AG04450 (cell line): ENCODE data around the gene CIB4. TPM values are rescaled to one million over a fixed set of nuclear protein-coding genes. Genes with fewer than 3 reads are reported as not detected.

Experiments
- CTCF ChIA-PET: fragments of 300-600, 350-600 bp; formaldehyde crosslinking; extraction: SDS; loops from one replicate; lab custom pipeline; 2022; ENCODE audit warnings: antibody characterized with exemption, inconsistent platforms; lab: Charles Lee
- POLR2A ChIA-PET: fragments of 350-600 bp; formaldehyde crosslinking; extraction: SDS; loops from one replicate; lab custom pipeline; 2021; ENCODE audit warnings: antibody characterized with exemption, inconsistent platforms; lab: Yijun Ruan, JAX
- DNase-seq: peaks from one replicate; pipeline ENCODE4 v3.0.0-alpha.2; 2011; ENCODE audit warnings: low read depth, low spot score
- H3K27ac ChIP-seq: one replicate; pipeline ENCODE4 v1.5.1; 2012; ENCODE audit warnings: low read depth, low read length, control low read depth
- H3K27me3 ChIP-seq: one replicate; pipeline ENCODE4 v1.6.0; 2012; ENCODE audit warnings: low read length; ENCODE audit not compliant: control insufficient read depth, insufficient read depth
- H3K4me3 ChIP-seq: 2 replicates; pipeline ENCODE4 v1.5.1; 2011; ENCODE audit warnings: mild to moderate bottlenecking, low read depth, low read length, control low read depth
- H3K9me3 ChIP-seq: 2 replicates; pipeline ENCODE4 v1.5.1; 2012; ENCODE audit warnings: low read length; ENCODE audit not compliant: control insufficient read depth, insufficient read depth
- polyA plus RNA-seq: library from polyadenylated mRNA; depleted of rRNA; stranded (reverse); fragments of >200 nt; gene quantifications from 2 replicates; pipeline ENCODE4 v1.2.3, GENCODE V29; 2011
- TF ChIP-seq, protein P1 (sequence below): IDR thresholded peaks from 2 replicates; pipeline ENCODE4 v1.5.1; 2011; ENCODE audit warnings: low read depth, low read length, control low read depth, inconsistent platforms

CIB4 gene
- polyA plus RNA-seq, 1 experiment = not detected

DNA sequence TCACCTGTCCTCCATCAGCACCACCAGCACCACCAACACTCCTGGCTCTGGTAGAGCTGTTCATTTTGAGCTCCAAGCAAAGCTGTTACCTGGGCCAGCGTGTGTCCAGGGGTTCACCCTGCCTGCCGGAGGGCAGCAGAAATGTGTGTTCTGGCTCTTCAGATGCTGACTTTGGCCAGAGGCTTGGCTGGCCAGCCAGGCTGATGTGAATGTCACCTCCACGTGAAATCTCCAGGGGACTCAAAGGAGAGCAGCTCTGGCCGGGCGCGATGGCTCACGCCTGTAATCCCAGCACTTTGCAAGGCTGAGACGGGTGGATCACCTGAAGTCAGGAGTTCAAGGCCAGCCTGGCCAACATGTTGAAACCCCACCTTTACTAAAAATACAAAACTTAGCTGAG is 33.5 kb downstream of the CIB4 start:
- CTCF ChIA-PET = interaction anchor here (0.5 to 9.5 kb wide), 4 partner anchors 8 to 723 kb away, joined by 3 to 255 read pairs (median 4); no protein-coding TSS in a partner anchor
- POLR2A ChIA-PET = interaction anchor here (0.9 kb wide), 1 partner anchor 138 kb away, joined by 3 read pairs; no protein-coding TSS in a partner anchor
- H3K9me3 ChIP-seq = peaks cover 3% of the 10 kb centered on the region; the same call in 1 of the 2 replicates
- DNase-seq = no peak
- peaks cover 49% of the 10 kb centered on the region for H3K27me3 ChIP-seq
- TF ChIP-seq, protein P1, sequence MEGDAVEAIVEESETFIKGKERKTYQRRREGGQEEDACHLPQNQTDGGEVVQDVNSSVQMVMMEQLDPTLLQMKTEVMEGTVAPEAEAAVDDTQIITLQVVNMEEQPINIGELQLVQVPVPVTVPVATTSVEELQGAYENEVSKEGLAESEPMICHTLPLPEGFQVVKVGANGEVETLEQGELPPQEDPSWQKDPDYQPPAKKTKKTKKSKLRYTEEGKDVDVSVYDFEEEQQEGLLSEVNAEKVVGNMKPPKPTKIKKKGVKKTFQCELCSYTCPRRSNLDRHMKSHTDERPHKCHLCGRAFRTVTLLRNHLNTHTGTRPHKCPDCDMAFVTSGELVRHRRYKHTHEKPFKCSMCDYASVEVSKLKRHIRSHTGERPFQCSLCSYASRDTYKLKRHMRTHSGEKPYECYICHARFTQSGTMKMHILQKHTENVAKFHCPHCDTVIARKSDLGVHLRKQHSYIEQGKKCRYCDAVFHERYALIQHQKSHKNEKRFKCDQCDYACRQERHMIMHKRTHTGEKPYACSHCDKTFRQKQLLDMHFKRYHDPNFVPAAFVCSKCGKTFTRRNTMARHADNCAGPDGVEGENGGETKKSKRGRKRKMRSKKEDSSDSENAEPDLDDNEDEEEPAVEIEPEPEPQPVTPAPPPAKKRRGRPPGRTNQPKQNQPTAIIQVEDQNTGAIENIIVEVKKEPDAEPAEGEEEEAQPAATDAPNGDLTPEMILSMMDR = no peak
- no peak overlapping the region for H3K4me3 ChIP-seq
- no peak overlapping the region for H3K27ac ChIP-seq

DNA sequence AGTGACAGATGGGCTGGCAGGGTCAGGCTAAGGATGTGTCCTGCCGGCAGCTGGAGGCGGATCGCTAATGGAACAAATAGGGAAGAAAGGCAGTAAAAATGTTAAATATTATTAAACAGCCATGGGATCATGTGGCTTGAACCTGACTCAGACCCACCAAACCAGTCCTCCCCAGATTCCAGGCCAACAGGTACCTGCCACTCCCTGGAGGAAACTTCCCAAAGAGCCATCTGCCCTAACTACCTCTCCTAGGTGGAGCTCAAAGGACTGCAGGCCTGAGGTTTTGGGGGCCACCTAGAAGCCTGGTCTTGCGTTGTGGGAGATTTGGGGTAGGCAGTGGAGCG is 34.3 kb downstream of the CIB4 start:
- POLR2A ChIA-PET = no interaction called here
- Histone ChIP-seq H3K4me3 (no peak overlapping the region), H3K27me3 (peaks cover 49% of the 10 kb centered on the region), H3K27ac (no peak overlapping the region), H3K9me3 (peaks cover 3% of the 10 kb centered on the region; the same call in 1 of the 2 replicates)
- no peak for DNase-seq
- TF ChIP-seq, protein P1 = no peak
- CTCF ChIA-PET = interaction anchor here (0.5 to 9.5 kb wide), 10 partner anchors 9 to 336 kb away, joined by 3 to 255 read pairs (median 4); no protein-coding TSS in a partner anchor

DNA sequence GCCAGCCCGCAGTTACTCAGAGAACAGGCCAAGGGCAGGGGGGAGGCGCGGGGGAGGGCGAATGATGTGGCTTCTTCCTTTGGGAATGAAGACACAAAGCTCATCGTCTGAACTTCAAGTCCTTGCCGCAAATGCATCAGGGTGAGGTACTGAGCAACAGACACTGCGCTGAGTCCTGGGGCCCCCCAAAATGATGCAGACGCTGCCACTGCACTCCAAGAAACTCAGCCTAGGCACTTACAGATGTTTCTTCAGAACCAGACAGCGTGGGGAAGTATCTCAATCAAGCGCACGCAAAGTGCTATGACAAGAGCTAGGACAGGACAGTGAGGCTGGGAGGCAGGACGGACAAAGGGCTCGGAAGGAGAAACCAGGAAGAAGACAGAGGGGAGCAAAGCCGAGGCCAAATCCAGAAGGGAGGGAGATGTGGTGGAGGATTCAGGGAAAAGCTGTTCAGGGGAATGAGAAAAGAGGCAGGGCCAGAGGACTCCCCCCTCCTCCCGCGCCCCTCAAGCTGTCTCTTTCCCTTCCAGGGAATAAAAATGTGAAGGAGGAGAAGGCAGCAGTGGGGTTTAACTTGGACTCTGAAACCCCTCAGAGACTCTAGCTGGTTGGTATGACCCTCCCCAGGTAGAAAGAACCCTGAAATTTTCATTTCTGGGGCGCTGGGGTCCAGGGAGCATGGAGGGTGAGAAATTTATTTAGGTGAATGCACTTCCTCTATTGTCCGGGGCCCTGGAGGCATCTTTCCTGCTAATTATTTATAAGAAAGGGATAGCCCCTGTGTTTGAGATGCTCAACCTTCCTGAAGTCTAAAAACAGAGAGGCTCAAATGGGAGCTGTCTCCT is 34.9 kb downstream of the CIB4 start:
- TF ChIP-seq, protein P1 = no peak
- DNase-seq = no peak
- ChIA-PET POLR2A (no interaction called here), CTCF (interaction anchor here (0.5 to 9.5 kb wide), 32 partner anchors 9 to 411 kb away, joined by 3 to 255 read pairs (median 4); partner anchors contain the start of gene CIB4)
- H3K27me3 ChIP-seq = peaks cover 48% of the 10 kb centered on the region
- peaks cover 3% of the 10 kb centered on the region; the same call in 1 of the 2 replicates for H3K9me3 ChIP-seq
- no peak overlapping the region for H3K27ac ChIP-seq
- H3K4me3 ChIP-seq = no peak overlapping the region

DNA sequence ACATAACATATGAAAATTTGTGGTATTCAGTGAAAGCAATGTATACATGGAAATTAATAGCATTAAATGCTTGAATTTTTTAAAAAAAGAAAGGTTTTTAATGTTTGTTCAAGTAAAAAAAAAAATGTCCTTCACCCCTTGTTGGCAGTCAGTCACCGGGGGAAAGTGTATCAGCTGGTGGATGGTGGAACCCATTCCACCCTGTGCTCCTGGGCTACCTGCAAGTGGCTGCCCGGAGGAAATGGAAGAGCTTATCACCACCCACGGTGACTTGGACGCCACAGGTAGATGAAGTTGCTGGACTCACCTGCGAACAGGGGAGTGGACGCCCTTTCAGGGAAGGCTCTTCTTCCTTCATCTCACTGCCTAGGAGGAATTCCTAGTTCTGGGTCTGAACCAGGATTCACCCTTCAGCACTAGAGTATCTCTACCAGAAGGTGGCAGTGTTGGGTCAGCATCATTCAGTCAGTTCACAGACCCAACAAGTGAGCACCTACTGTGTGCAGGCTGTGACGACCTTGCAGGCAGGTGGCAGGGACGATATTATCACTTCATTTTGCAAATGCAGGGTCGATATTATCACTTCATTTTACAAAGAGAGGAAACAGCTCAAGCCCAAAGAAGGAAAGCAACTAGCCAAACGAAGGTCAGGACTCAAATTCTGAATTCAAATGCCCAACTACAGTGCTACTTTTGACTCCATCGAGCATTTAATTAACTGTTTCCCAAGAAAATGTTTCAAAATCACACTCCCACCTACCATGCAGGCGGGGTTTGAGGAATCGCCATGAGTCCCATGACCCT is 35.8 kb downstream of the CIB4 start:
- ChIA-PET CTCF (interaction anchor here (0.6 to 9.5 kb wide), 34 partner anchors 8 to 411 kb away, joined by 3 to 255 read pairs (median 4); partner anchors contain the start of gene CIB4), POLR2A (no interaction called here)
- no peak overlapping the region for H3K4me3 ChIP-seq
- TF ChIP-seq, protein P1 = peak; percentile 90
- DNase-seq = no peak
- H3K27me3 ChIP-seq = peaks cover 40% of the 10 kb centered on the region
- H3K9me3 ChIP-seq = peaks cover 3% of the 10 kb centered on the region; the same call in 1 of the 2 replicates
- H3K27ac ChIP-seq = no peak overlapping the region
